Endothelial cell of umbilical vein (primary cell): ENCODE data around the gene DRD1. TPM values are rescaled to one million over a fixed set of nuclear protein-coding genes. Genes with fewer than 3 reads are reported as not detected.

Source experiments
- BruUV-seq: library from RNA; stranded (reverse); fragments of 400-500 nt; replicated peaks from 2 replicates; lab custom pipeline; 2021; lab: Mats Ljungman, UMichigan
- CTCF ChIA-PET: fragments of 300-600, 350-600 bp; sonication (Branson Sonifier 250); formaldehyde crosslinking; loops from one replicate; lab custom pipeline; 2021; ENCODE audit warnings: antibody characterized with exemption, inconsistent platforms; lab: Charles Lee
- POLR2A ChIA-PET: fragments of 300-600, 350-600 bp; sonication (Branson Sonifier 250); formaldehyde crosslinking; loops from one replicate; lab custom pipeline; 2021; ENCODE audit warnings: antibody characterized with exemption, inconsistent platforms; lab: Charles Lee
- DNase-seq: peaks from one replicate; pipeline ENCODE4 v3.0.0-alpha.2; 2011; ENCODE audit warnings: low read depth, low spot score
- FAIRE-seq: peaks from 2 replicates; lab custom pipeline; 2011; peaks lifted over from hg19 to GRCh38; lab: Jason Lieb, UNC
- H2AFZ ChIP-seq: 2 replicates; pipeline ENCODE4 v1.6.0; 2012; ENCODE audit warnings: low read depth, low read length, control low read depth, inconsistent platforms
- H3K27ac ChIP-seq: 2 replicates; pipeline ENCODE4 v1.5.1; 2011; ENCODE audit warnings: low read depth, mild to moderate bottlenecking, control low read depth, low read length, moderate library complexity; ENCODE audit not compliant: insufficient read depth
- H3K27me3 ChIP-seq, 2 experiments: 2 replicates each; pipeline versions ENCODE4 v1.6.0 to v1.6.1; 2011; ENCODE audit warnings: low read length in 2 of 2, mixed read lengths in 1 of 2; ENCODE audit not compliant: control insufficient read depth in 2 of 2, insufficient read depth in 2 of 2
- H3K36me3 ChIP-seq, 2 experiments: 2 replicates in 1 of 2; 3 replicates in 1 of 2; pipeline ENCODE4 v1.5.1; 2011; ENCODE audit warnings: low read length in 2 of 2, mild to moderate bottlenecking in 1 of 2, moderate library complexity in 1 of 2; ENCODE audit not compliant: control insufficient read depth in 2 of 2, insufficient read depth in 2 of 2; ENCODE audit errors: extremely low read depth in 1 of 2
- H3K4me1 ChIP-seq: 3 replicates; pipeline ENCODE4 v1.5.1; 2011; ENCODE audit warnings: mild to moderate bottlenecking, low read length; ENCODE audit not compliant: control insufficient read depth, insufficient read depth; ENCODE audit errors: extremely low read depth
- H3K4me2 ChIP-seq: 2 replicates; pipeline ENCODE4 v1.6.1; 2011; ENCODE audit warnings: low read length, control low read depth, mixed read lengths; ENCODE audit not compliant: insufficient read depth
- H3K4me3 ChIP-seq, 3 experiments: fragments of 200-600 bp in 1 of 3; sonication (generic), shearing (Covaris generic) in 1 of 3; replicated peaks in 1 of 3; 2 replicates each; pipeline ENCODE4 v1.5.1; 2011 to 2016; ENCODE audit warnings: control low read depth in 3 of 3, low read length in 3 of 3, mild to moderate bottlenecking in 2 of 3, inconsistent platforms in 1 of 3, low read depth in 1 of 3, moderate library complexity in 1 of 3; ENCODE audit not compliant: insufficient read depth in 1 of 3
- H3K79me2 ChIP-seq: 2 replicates; pipeline ENCODE4 v1.6.0; 2012; ENCODE audit warnings: low read length, inconsistent platforms; ENCODE audit not compliant: control insufficient read depth, insufficient read depth
- H3K9ac ChIP-seq: replicated peaks from 2 replicates; pipeline ENCODE3; 2011; ENCODE audit warnings: low read length, control low read depth; ENCODE audit not compliant: insufficient read depth; ENCODE audit errors: extremely low read depth
- H3K9me1 ChIP-seq: replicated peaks from 3 replicates; pipeline ENCODE4 v1.6.0; 2011; ENCODE audit warnings: mild to moderate bottlenecking, low read length; ENCODE audit not compliant: control insufficient read depth, insufficient read depth; ENCODE audit errors: extremely low read depth
- H3K9me3 ChIP-seq: replicated peaks from 2 replicates; pipeline ENCODE4 v1.5.1; 2012; ENCODE audit warnings: low read length, inconsistent platforms; ENCODE audit not compliant: control insufficient read depth, insufficient read depth
- H4K20me1 ChIP-seq: replicated peaks from 2 replicates; pipeline ENCODE3; 2011; ENCODE audit warnings: mild to moderate bottlenecking, low read length; ENCODE audit not compliant: control insufficient read depth, insufficient read depth; ENCODE audit errors: extremely low read depth
- EZH2 ChIP-seq: IDR thresholded peaks from 2 replicates; pipeline ENCODE4 v1.6.1; 2012; ENCODE audit warnings: borderline replicate concordance, low read depth, mild to moderate bottlenecking, moderate library complexity, low read length, inconsistent platforms; ENCODE audit not compliant: severe bottlenecking
- FOS ChIP-seq: IDR thresholded peaks from 2 replicates; pipeline ENCODE4 v1.6.1; 2011; ENCODE audit warnings: mild to moderate bottlenecking, low read length, moderate library complexity, borderline replicate concordance; ENCODE audit not compliant: insufficient read depth
- GATA2 ChIP-seq: IDR thresholded peaks from 2 replicates; pipeline ENCODE4 v1.7.0; 2011; ENCODE audit warnings: low read depth, mild to moderate bottlenecking, moderate library complexity, mixed read lengths, low read length; ENCODE audit not compliant: insufficient read length, insufficient read depth
- JUN ChIP-seq: IDR thresholded peaks from 2 replicates; pipeline ENCODE4 v1.6.1; 2011; ENCODE audit warnings: borderline replicate concordance, low read depth; ENCODE audit not compliant: insufficient read length, insufficient read depth
- MYC ChIP-seq: IDR thresholded peaks from one replicate; pipeline ENCODE4 v1.6.1; 2011; ENCODE audit warnings: mild to moderate bottlenecking, low read depth, low read length
- POLR2A ChIP-seq: IDR thresholded peaks from 2 replicates; pipeline ENCODE4 v1.6.1; 2012; ENCODE audit warnings: low read depth, mild to moderate bottlenecking, control low read depth, low read length
- POLR2AphosphoS5 ChIP-seq: IDR thresholded peaks from 2 replicates; pipeline ENCODE4 v1.6.1; 2012; ENCODE audit warnings: low read depth, mild to moderate bottlenecking, control low read depth, low read length, moderate library complexity; ENCODE audit not compliant: insufficient read depth
- dilution Hi-C: fragments of 300-500 bp; cut with MboI; formaldehyde crosslinking; loops from one replicate; pipeline ENCODE4 v1.15.0; 2019; ENCODE audit warnings: low sequenced_read_pairs; ENCODE audit not compliant: extremely low pct_ligation_motif_present
- intact Hi-C: fragments of 100-400 bp; cut with micrococcal nuclease; formaldehyde crosslinking; loops from one replicate; pipeline ENCODE4 v1.10.0; 2022
- polyA plus RNA-seq, 4 experiments: library from polyadenylated mRNA; depleted of rRNA in 3 of 4; stranded (reverse) in 3 of 4; unstranded in 1 of 4; fragments of >200 nt; gene quantifications; 2 replicates each; pipeline versions ENCODE4 v1.2.1 to v1.2.3, GENCODE V29; 2011 to 2012; ENCODE audit warnings: missing spikeins in 1 of 4
- total RNA-seq: library from RNA; stranded (reverse); gene quantifications from 2 replicates; pipeline ENCODE4 v1.2.3, GENCODE V29; 2021
- TF ChIP-seq, protein P1 (sequence below): IDR thresholded peaks from 2 replicates; pipeline ENCODE4 v1.6.1; 2011; ENCODE audit not compliant: insufficient read depth, insufficient read length
- TF ChIP-seq, protein P2 (sequence below), 2 donors: IDR thresholded peaks; 1 replicate in 1 of 2; 2 replicates in 1 of 2; pipeline ENCODE4 v1.5.1; 2011; ENCODE audit warnings: low read length in 2 of 2, mild to moderate bottlenecking in 2 of 2, moderate library complexity in 2 of 2, control low read depth in 1 of 2, inconsistent platforms in 1 of 2, low read depth in 1 of 2; ENCODE audit not compliant: insufficient read depth in 1 of 2; ENCODE audit errors: extremely low read depth in 1 of 2

Gene DRD1
- total and polyA plus RNA-seq, 2 donors (not counting 3 experiments of a cell fraction or from before 2014, with no cell fraction given), result not detected

DNA sequence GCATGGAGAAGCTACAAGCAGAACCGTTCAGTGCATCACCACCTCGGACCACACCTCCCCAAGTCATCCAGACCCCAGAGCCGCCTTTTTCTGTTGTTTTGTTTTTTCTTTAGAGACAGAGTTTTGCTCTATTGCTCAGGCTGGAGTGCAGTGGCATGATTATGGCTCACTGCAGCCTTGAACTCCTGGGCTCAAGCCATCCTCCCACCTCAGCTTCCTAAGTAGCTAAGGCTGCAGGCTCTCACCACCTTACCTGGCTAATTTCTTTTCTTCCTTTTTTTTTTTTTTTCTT, 20.9 kb upstream of the DRD1 start:
- no peak overlapping the region for H3K27ac ChIP-seq

More for the DNA sequence above, 20.9 kb upstream of the DRD1 start:
- no peaks in the 10 kb centered on the region for H3K9me1 ChIP-seq
- dilution Hi-C loops, result no loop called here
- FAIRE-seq (no peak), DNase-seq (no peak)
- no peak overlapping the region for H3K4me3 ChIP-seq
- no peak for TF ChIP-seq JUN
- TF ChIP-seq, protein P1, sequence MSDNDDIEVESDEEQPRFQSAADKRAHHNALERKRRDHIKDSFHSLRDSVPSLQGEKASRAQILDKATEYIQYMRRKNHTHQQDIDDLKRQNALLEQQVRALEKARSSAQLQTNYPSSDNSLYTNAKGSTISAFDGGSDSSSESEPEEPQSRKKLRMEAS, result no peak
- TF ChIP-seq GATA2, result no peak
- no peak for TF ChIP-seq POLR2AphosphoS5
- no peak for TF ChIP-seq MYC
- TF ChIP-seq EZH2, result no peak
- no peak for TF ChIP-seq FOS
- TF ChIP-seq, protein P2, sequence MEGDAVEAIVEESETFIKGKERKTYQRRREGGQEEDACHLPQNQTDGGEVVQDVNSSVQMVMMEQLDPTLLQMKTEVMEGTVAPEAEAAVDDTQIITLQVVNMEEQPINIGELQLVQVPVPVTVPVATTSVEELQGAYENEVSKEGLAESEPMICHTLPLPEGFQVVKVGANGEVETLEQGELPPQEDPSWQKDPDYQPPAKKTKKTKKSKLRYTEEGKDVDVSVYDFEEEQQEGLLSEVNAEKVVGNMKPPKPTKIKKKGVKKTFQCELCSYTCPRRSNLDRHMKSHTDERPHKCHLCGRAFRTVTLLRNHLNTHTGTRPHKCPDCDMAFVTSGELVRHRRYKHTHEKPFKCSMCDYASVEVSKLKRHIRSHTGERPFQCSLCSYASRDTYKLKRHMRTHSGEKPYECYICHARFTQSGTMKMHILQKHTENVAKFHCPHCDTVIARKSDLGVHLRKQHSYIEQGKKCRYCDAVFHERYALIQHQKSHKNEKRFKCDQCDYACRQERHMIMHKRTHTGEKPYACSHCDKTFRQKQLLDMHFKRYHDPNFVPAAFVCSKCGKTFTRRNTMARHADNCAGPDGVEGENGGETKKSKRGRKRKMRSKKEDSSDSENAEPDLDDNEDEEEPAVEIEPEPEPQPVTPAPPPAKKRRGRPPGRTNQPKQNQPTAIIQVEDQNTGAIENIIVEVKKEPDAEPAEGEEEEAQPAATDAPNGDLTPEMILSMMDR (IDR thresholded peaks at IDR 0.05; ENCODE audit: extremely low read depth in 1 of 2, insufficient read depth in 1 of 2, low read depth in 1 of 2, low read length in 2 of 2), result no peak
- no peak for TF ChIP-seq POLR2A
- H3K36me3 ChIP-seq, result no peaks in the 10 kb centered on the region
- H3K9ac ChIP-seq, result no peak overlapping the region
- H2AFZ ChIP-seq, result no peak overlapping the region
- CTCF ChIA-PET, result interaction anchor here (0.7 to 3.4 kb wide), 15 partner anchors 9 to 92 kb away, joined by 3 to 29 read pairs (median 5); partner anchors contain the start of genes DRD1 and SFXN1
- BruUV-seq, result no TSS peak
- H3K79me2 ChIP-seq, result no peaks in the 10 kb centered on the region
- intact Hi-C loops, result no loop called here
- no peaks in the 10 kb centered on the region for H3K9me3 ChIP-seq
- peaks cover 0 to 1% of the 10 kb centered on the region in 2 experiments for H3K27me3 ChIP-seq
- POLR2A ChIA-PET, result no interaction called here
- H4K20me1 ChIP-seq, result no peaks in the 10 kb centered on the region
- no peak overlapping the region for H3K4me2 ChIP-seq
- H3K4me1 ChIP-seq, result no peaks in the 10 kb centered on the region
